G401 (cell line): ENCODE measurements around the gene MAP2K7. TPM values are rescaled to one million over a fixed set of nuclear protein-coding genes. Genes with fewer than 3 reads are reported as not detected.

Experiments used
- DNase-seq: peaks from one replicate; pipeline ENCODE4 v3.0.0-alpha.2; 2015; ENCODE audit warnings: low spot score
- in situ Hi-C: cut with HindIII; loops from 2 replicates; pipeline ENCODE4 v1.10.0; 2016; ENCODE audit warnings: low sequenced_read_pairs, mixed read lengths
- total RNA-seq: library from RNA; depleted of rRNA; stranded (reverse); fragments of >200 nt; shearing (Covaris generic); gene quantifications from 2 replicates; pipeline ENCODE4 v1.2.3, GENCODE V29; 2014

Gene MAP2K7
- total RNA-seq, 1 experiment from 2014 or later = 16.2 TPM

DNA sequence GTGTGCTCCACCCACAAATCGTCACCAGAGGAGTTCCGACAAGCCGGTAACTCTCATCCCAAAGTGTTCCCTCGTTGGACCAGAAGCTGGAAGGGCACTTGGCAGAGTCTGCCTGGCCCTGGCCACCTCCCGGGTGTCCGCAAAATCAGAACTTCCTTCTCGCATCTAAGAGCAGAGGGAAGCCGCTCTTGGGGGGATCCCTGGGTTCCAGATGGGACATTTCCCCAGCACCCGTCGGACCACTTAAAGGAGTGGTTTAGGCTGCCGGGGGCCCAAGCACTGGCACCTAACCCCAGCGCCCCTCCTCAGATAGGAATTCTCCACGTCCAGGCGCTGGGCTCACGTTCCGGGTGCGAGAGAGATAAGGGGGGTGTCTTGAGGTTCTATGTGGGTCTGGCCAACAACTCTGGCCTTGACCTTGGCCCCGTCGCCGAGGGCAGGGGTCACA, 857 bp upstream of the MAP2K7 start:
- in situ Hi-C loops = no loop called here
- no peak for DNase-seq

GRCh38 chr19:7904074-7905020, 670 bp downstream of the MAP2K7 start:
- DNase-seq = no peak

GRCh38 chr19:7905268-7905667, 1.6 kb downstream of the MAP2K7 start:
- in situ Hi-C loops = no loop called here
- DNase-seq = no peak

More at GRCh38 chr19:7904074-7905020, 670 bp downstream of the MAP2K7 start:
- in situ Hi-C loops = no loop called here

- in situ Hi-C loops = no loop called here
- no peak for DNase-seq
These were observed 2.2 kb downstream of the MAP2K7 start for GRCh38 chr19:7905859-7906258.

DNA sequence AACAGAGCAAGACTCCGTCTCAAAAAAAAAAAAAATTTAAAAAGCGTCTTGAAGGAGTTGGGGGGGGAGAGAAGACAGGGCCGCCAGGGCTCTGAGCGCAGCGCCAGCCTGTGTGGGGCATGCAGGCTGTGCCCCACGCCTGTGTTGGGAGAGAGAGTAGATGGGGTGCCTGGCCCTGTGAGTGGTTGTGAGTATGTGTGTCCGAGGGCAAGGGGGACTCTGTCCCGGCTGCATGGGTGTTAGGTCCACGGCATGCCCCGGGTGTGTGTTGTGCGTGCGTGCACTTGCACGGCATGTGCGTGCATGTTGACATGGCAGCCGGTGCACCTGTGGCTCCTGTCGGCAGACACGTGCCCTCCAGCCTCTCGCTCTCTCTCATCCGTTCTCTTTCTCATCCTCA, 3.4 kb downstream of the MAP2K7 start:
- no peak for DNase-seq
- in situ Hi-C loops = no loop called here

DNA sequence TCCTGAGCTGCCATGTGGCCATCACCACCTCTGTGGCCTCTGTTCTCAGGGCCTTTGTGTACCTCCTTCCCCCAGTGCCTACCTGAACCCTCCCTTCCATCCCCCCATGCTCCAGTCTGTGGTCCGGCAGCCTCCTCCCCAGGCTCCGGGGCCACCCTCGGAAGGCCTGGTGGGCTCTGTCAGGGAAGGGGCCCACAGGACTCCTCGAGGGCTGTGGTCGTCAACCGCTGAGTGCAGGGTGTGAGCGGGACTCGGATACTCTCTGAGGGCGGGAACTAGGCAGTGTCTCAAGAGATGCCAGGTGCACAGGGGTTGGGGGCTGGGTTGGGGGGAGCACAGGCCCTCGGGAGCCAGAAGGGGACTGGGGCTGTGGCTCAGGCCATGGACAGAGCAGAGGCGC, 3.9 kb downstream of the MAP2K7 start:
- in situ Hi-C loops = no loop called here
- no peak for DNase-seq

DNA sequence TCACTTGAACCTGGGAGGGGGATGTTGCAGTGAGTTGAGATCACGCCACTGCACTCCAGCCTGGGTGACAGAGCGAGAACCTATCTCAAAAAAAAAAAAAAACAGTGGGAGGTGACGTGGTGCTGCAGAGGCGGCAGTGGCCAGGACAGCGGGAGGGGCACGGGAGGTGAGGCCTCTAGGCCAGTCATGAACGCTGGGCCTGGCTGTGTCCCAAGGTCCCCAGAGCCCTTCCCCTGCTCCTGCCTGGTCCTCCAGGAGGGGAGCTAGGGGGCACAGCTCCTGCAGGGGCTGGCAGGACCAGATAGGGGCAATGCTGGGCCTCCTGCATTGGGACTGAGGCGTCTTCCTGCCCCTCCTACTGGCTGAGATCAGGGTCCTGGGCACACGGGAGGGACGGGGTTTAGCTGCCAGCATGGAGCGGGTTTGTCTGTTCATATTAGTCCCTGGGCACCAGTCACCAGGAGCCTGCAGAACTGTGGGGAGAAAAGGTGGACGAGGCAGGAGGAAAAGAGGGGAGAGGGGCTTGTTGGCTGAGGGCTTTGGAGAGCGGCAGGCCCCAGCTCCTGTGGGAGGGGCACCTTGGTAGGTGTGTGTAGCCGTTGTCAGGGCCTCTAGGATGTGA, 4.5 kb downstream of the MAP2K7 start:
- in situ Hi-C loops = no loop called here
- DNase-seq = no peak

- peak; percentile 50 for DNase-seq
These were observed 5.2 kb downstream of the MAP2K7 start for GRCh38 chr19:7908742-7909461.

GRCh38 chr19:7909471-7910067, 5.9 kb downstream of the MAP2K7 start:
- in situ Hi-C loops = no loop called here
- no peak for DNase-seq

More at GRCh38 chr19:7908742-7909461, 5.2 kb downstream of the MAP2K7 start:
- in situ Hi-C loops = no loop called here

DNA sequence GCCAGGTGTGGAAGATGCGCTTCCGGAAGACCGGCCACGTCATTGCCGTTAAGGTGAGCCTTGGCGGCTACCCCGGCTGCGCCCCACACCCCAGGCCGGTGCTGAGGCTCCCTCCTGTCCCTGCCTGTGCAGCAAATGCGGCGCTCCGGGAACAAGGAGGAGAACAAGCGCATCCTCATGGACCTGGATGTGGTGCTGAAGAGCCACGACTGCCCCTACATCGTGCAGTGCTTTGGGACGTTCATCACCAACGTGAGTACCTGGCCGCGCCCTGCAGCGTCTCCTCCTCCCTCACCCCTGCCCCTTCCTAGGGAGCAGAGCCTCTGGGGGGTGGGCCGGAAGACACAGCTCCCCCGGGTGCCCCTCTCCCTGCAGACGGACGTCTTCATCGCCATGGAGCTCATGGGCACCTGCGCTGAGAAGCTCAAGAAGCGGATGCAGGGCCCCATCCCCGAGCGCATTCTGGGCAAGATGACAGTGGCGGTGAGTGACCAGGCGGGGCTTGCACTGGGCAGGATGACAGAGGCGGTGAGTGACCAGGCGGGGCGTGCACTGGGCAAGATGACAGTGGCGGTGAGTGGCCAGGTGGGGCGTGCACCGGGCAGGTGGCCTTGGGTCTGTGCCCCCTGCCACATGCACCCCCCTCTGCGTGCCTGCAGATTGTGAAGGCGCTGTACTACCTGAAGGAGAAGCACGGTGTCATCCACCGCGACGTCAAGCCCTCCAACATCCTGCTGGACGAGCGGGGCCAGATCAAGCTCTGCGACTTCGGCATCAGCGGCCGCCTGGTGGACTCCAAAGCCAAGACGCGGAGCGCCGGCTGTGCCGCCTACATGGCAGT, 6.9 kb downstream of the MAP2K7 start:
- peak; percentile 51 for DNase-seq
- in situ Hi-C loops = no loop called here

- in situ Hi-C loops = no loop called here
These were observed 7.9 kb downstream of the MAP2K7 start for GRCh38 chr19:7911508-7912143.

DNA sequence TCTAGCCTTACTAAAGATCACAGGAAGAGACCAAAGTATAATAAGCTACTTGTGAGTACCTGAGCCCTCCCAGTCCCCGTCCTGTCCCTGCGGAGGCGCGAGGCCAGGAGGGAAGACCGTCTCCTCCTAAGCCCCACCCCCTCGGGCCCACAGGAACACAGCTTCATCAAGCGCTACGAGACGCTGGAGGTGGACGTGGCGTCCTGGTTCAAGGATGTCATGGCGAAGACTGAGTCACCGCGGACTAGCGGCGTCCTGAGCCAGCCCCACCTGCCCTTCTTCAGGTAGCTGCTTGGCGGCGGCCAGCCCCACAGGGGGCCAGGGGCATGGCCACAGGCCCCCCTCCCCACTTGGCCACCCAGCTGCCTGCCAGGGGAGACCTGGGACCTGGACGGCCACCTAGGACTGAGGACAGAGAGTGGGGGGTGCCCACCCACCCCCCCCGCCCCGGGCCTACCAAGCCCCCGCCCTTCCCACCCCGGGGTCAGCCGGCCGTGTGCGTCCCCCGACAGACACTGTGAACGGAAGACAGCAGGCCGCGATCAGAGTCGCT, 8.5 kb downstream of the MAP2K7 start:
- DNase-seq = no peak
- in situ Hi-C loops = no loop called here

More at GRCh38 chr19:7911508-7912143, 7.9 kb downstream of the MAP2K7 start:
- DNase-seq = no peak

DNA sequence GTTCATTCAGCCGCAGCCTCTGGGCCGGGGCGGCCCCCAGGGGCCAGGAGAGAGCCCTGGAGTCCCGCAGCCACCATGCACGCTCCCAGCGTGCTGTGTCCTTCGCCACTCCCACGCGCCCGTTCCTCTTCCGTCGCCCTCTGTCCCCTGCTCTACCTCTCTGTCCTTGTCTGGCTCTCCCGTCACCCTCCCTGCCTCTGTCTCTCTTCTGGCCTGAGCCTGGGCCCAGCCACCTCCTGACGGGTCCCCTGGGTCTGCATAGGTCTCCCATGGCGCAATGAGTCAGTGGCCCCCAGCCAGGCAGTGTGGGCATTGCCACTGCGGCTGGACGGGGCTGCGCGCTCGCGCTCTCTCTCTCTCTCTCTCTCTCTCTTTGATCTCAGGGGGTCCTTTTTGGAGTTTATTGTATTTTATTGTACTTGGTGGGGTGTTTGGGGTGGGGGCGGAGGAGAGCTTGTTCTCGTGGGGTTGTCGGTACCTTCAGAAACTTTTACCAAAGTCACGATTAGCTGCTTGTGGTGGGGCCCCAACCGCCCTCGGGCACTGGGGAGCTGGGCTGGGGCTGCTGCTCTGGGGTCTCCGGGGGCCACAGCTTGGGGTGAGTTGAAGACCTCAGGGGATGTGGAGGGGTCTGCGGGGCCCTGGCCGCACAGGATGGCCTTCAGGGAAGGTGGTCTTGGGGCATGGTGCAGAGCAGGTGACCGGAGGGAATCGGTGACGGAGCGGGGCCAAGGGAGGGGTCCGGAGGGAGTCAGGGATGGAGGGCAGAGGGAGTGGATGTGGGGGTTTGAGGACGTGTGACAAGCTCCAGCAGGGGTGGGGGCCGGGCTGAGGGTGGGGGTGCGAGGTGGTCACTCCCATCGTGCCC, 9.3 kb downstream of the MAP2K7 start:
- in situ Hi-C loops = no loop called here

DNA sequence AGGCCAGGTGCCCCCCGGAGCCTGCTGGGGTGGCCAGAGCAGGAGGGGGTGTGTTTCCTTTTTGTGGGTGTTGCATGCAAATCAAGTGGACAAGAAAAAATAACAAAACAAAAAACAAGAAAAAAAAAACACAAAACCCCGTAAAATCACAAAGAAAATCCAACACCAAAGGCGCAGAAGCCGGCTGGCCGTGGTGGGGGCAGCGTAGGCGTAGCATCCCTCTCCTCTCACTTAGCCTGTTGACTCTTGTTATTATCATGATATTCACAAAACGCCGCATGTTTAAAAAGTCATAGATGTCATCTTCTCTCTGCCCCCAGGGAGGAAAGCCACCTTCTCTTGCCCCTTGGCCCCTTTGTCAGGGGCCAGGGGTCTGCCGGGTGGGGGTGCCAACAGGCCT, 10.0 kb downstream of the MAP2K7 start:
- DNase-seq = no peak
- in situ Hi-C loops = no loop called here

More for the DNA sequence above, 9.3 kb downstream of the MAP2K7 start:
- no peak for DNase-seq

- DNase-seq = no peak
- in situ Hi-C loops = no loop called here
These were observed 10.4 kb downstream of the MAP2K7 start for GRCh38 chr19:7914099-7914498.

DNA sequence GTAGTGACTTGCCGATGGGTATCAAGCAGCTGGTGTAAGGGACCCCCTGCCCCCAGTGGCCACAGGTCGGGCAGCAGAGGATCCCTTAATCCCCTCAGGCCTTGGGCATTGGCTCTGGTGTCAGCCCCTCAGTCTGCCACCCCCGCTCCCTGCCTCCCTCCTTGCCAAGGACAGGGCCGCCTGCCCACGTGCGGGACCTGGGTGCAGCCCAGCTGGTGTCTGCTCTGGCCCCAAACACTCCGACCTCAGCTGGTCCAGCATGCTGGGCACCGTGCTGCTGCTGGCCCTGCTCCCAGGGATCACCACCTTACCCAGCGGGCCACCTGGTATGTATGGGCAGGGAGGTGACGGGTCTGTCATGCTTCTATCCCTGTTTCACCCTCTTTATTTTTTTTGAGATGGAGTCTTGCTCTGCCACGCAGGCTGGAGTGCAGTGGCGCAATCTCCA, 10.9 kb downstream of the MAP2K7 start, which contains the start of gene TGFBR3L:
TGFBR3L (plus strand) TSS at position 233 of the 448 bp plus-strand sequence.
- in situ Hi-C loops = no loop called here
- no peak for DNase-seq
